HEK293 (cell line): Measurements from ENCODE around the gene NR2F1-AS1.

Source experiments
- KLF16 ChIP-seq: fragments of 450-650 bp; formaldehyde crosslinking; IDR thresholded peaks from 2 replicates; pipeline ENCODE4 v1.5.1; 2017; ENCODE audit warnings: missing biosample characterization, missing genetic modification characterization
- ZNF274 ChIP-seq, 2 experiments: fragments of 200-500 bp in 1 of 2; fragments of 450-650 bp in 1 of 2; sonication (Bioruptor generic) in 1 of 2; formaldehyde crosslinking in 1 of 2; IDR thresholded peaks; 2 replicates each; pipeline versions ENCODE4 v1.5.1 to v1.6.1; 2014 to 2016; ENCODE audit warnings: borderline replicate concordance in 1 of 2, inconsistent platforms in 1 of 2, low read length in 1 of 2, missing biosample characterization in 1 of 2, missing genetic modification characterization in 1 of 2
- ZSCAN23 ChIP-seq: fragments of 450-650 bp; formaldehyde crosslinking; IDR thresholded peaks from 2 replicates; pipeline ENCODE4 v1.5.1; 2016; ENCODE audit warnings: missing biosample characterization, missing genetic modification characterization
- TF ChIP-seq, protein P1 (sequence below): fragments of 450-650 bp; formaldehyde crosslinking; IDR thresholded peaks from 2 replicates; pipeline ENCODE4 v1.5.1; 2016; ENCODE audit warnings: missing biosample characterization, missing genetic modification characterization
- TF ChIP-seq, protein P2 (sequence below): fragments of 450-650 bp; formaldehyde crosslinking; IDR thresholded peaks from 2 replicates; pipeline ENCODE4 v1.5.1; 2016; ENCODE audit warnings: missing biosample characterization, missing genetic modification characterization, low read depth
- TF ChIP-seq, protein P3 (sequence below): fragments of 450-650 bp; formaldehyde crosslinking; IDR thresholded peaks from 2 replicates; pipeline ENCODE4 v1.5.0; 2017; ENCODE audit warnings: missing biosample characterization, missing genetic modification characterization, borderline replicate concordance
- TF ChIP-seq, protein P4 (sequence below): fragments of 450-650 bp; formaldehyde crosslinking; IDR thresholded peaks from 2 replicates; pipeline ENCODE4 v1.5.1; 2016; ENCODE audit warnings: missing biosample characterization, missing genetic modification characterization, borderline replicate concordance

DNA sequence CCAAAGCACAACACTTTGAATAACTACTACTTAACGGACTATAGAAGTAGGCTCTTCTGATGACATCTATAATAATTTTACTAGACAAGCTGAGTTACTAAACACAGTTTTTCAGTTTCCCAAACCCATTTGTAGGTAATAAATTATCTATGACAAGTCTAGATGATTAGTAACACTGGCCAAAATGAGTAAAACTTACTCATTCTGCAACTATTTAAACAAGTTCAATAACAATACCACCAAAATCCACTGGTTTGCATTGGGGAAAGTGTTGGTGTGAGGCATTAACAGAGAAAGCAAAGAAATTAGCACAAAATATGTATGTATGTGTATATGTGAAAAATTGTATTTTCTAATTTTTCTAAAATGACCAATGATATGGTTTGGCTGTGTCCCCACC, 119.3 kb downstream of the NR2F1-AS1 start:
- TF ChIP-seq, protein P1, sequence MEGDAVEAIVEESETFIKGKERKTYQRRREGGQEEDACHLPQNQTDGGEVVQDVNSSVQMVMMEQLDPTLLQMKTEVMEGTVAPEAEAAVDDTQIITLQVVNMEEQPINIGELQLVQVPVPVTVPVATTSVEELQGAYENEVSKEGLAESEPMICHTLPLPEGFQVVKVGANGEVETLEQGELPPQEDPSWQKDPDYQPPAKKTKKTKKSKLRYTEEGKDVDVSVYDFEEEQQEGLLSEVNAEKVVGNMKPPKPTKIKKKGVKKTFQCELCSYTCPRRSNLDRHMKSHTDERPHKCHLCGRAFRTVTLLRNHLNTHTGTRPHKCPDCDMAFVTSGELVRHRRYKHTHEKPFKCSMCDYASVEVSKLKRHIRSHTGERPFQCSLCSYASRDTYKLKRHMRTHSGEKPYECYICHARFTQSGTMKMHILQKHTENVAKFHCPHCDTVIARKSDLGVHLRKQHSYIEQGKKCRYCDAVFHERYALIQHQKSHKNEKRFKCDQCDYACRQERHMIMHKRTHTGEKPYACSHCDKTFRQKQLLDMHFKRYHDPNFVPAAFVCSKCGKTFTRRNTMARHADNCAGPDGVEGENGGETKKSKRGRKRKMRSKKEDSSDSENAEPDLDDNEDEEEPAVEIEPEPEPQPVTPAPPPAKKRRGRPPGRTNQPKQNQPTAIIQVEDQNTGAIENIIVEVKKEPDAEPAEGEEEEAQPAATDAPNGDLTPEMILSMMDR, result no peak
- TF ChIP-seq, protein P2, sequence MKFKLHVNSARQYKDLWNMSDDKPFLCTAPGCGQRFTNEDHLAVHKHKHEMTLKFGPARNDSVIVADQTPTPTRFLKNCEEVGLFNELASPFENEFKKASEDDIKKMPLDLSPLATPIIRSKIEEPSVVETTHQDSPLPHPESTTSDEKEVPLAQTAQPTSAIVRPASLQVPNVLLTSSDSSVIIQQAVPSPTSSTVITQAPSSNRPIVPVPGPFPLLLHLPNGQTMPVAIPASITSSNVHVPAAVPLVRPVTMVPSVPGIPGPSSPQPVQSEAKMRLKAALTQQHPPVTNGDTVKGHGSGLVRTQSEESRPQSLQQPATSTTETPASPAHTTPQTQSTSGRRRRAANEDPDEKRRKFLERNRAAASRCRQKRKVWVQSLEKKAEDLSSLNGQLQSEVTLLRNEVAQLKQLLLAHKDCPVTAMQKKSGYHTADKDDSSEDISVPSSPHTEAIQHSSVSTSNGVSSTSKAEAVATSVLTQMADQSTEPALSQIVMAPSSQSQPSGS (tag by site-specific recombination), result no peak
- TF ChIP-seq, protein P3, sequence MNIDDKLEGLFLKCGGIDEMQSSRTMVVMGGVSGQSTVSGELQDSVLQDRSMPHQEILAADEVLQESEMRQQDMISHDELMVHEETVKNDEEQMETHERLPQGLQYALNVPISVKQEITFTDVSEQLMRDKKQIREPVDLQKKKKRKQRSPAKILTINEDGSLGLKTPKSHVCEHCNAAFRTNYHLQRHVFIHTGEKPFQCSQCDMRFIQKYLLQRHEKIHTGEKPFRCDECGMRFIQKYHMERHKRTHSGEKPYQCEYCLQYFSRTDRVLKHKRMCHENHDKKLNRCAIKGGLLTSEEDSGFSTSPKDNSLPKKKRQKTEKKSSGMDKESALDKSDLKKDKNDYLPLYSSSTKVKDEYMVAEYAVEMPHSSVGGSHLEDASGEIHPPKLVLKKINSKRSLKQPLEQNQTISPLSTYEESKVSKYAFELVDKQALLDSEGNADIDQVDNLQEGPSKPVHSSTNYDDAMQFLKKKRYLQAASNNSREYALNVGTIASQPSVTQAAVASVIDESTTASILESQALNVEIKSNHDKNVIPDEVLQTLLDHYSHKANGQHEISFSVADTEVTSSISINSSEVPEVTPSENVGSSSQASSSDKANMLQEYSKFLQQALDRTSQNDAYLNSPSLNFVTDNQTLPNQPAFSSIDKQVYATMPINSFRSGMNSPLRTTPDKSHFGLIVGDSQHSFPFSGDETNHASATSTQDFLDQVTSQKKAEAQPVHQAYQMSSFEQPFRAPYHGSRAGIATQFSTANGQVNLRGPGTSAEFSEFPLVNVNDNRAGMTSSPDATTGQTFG (tag by site-specific recombination), result no peak
- TF ChIP-seq ZSCAN23 (tag by site-specific recombination), result no peak
- TF ChIP-seq, protein P4, sequence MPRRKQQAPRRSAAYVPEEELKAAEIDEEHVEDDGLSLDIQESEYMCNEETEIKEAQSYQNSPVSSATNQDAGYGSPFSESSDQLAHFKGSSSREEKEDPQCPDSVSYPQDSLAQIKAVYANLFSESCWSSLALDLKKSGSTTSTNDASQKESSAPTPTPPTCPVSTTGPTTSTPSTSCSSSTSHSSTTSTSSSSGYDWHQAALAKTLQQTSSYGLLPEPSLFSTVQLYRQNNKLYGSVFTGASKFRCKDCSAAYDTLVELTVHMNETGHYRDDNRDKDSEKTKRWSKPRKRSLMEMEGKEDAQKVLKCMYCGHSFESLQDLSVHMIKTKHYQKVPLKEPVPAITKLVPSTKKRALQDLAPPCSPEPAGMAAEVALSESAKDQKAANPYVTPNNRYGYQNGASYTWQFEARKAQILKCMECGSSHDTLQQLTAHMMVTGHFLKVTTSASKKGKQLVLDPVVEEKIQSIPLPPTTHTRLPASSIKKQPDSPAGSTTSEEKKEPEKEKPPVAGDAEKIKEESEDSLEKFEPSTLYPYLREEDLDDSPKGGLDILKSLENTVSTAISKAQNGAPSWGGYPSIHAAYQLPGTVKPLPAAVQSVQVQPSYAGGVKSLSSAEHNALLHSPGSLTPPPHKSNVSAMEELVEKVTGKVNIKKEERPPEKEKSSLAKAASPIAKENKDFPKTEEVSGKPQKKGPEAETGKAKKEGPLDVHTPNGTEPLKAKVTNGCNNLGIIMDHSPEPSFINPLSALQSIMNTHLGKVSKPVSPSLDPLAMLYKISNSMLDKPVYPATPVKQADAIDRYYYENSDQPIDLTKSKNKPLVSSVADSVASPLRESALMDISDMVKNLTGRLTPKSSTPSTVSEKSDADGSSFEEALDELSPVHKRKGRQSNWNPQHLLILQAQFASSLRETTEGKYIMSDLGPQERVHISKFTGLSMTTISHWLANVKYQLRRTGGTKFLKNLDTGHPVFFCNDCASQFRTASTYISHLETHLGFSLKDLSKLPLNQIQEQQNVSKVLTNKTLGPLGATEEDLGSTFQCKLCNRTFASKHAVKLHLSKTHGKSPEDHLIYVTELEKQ (tag by site-specific recombination), result no peak
- no peak for TF ChIP-seq ZNF274 (IDR thresholded peaks at IDR 0.05; ENCODE audit: low read length)
- no peak for TF ChIP-seq ZNF274 (tag by site-specific recombination; IDR thresholded peaks at IDR 0.05; ENCODE audit: borderline replicate concordance)
- TF ChIP-seq KLF16 (tag by site-specific recombination), result no peak
